HEK293 (cell line): ENCODE results near the gene ZNF514.

Experiments used
- CTCF ChIA-PET: fragments of 350-600 bp; formaldehyde crosslinking; extraction: SDS; loops from one replicate; lab custom pipeline; 2021; ENCODE audit warnings: antibody characterized with exemption; lab: Yijun Ruan, JAX
- POLR2A ChIA-PET: fragments of 300-600 bp; formaldehyde crosslinking; extraction: SDS; loops from one replicate; lab custom pipeline; 2020; ENCODE audit warnings: antibody characterized with exemption, inconsistent platforms; lab: Yijun Ruan, JAX
- H3K27ac ChIP-seq: fragments of 200-500 bp; sonication (Bioruptor generic); 2 replicates; pipeline ENCODE4 v1.5.1; 2014; ENCODE audit warnings: low read depth, low read length, control low read depth, inconsistent platforms; ENCODE audit errors: extremely low read depth
- H3K36me3 ChIP-seq, 2 experiments: fragments of 200-500 bp in 1 of 2; sonication (Bioruptor generic) in 1 of 2; 1 replicate in 1 of 2; 2 replicates in 1 of 2; pipeline ENCODE4 v1.5.1; 2014 to 2017; ENCODE audit warnings: inconsistent platforms in 2 of 2, low read length in 2 of 2; ENCODE audit not compliant: control insufficient read depth in 2 of 2, insufficient read depth in 1 of 2
- H3K4me1 ChIP-seq: fragments of 200-500 bp; sonication (Bioruptor generic); 2 replicates; pipeline ENCODE4 v1.5.1; 2014; ENCODE audit warnings: mild to moderate bottlenecking, low read length, inconsistent platforms; ENCODE audit not compliant: control insufficient read depth, insufficient read depth
- H3K4me3 ChIP-seq: 2 replicates; pipeline ENCODE4 v1.5.1; 2011; ENCODE audit warnings: low read depth, mild to moderate bottlenecking, control low read depth, low read length, moderate library complexity
- H3K9me3 ChIP-seq: fragments of 200-500 bp; sonication (Bioruptor generic); 2 replicates; pipeline ENCODE4 v1.5.1; 2014; ENCODE audit warnings: low read depth, low read length, inconsistent platforms; ENCODE audit not compliant: control insufficient read depth, insufficient read depth
- EGR2 ChIP-seq: fragments of 450-650 bp; formaldehyde crosslinking; IDR thresholded peaks from 2 replicates; pipeline ENCODE4 v1.5.1; 2016; ENCODE audit warnings: low read depth, missing biosample characterization, missing genetic modification characterization
- SCRT1 ChIP-seq: fragments of 450-650 bp; formaldehyde crosslinking; IDR thresholded peaks from 2 replicates; pipeline ENCODE4 v1.5.1; 2016; ENCODE audit warnings: missing biosample characterization, missing genetic modification characterization, borderline replicate concordance
- SCRT2 ChIP-seq: fragments of 450-650 bp; formaldehyde crosslinking; IDR thresholded peaks from 2 replicates; pipeline ENCODE4 v1.5.1; 2016; ENCODE audit warnings: missing biosample characterization, missing genetic modification characterization
- TRIM28 ChIP-seq: IDR thresholded peaks from 2 replicates; pipeline ENCODE4 v1.6.1; 2011; ENCODE audit warnings: low read length, control low read depth, borderline replicate concordance
- ZBTB20 ChIP-seq: fragments of 450-650 bp; formaldehyde crosslinking; IDR thresholded peaks from 2 replicates; pipeline ENCODE4 v1.5.1; 2016; ENCODE audit warnings: missing biosample characterization, missing genetic modification characterization
- ZBTB48 ChIP-seq: fragments of 450-650 bp; formaldehyde crosslinking; IDR thresholded peaks from 2 replicates; pipeline ENCODE4 v1.5.1; 2016; ENCODE audit warnings: missing biosample characterization, missing genetic modification characterization
- ZFHX2 ChIP-seq: fragments of 450-650 bp; formaldehyde crosslinking; conservative IDR thresholded peaks from 2 replicates; pipeline ENCODE4 v1.5.1; 2016; ENCODE audit warnings: missing biosample characterization, missing genetic modification characterization
- ZFP37 ChIP-seq: fragments of 450-650 bp; formaldehyde crosslinking; IDR thresholded peaks from 2 replicates; pipeline ENCODE4 v1.5.1; 2016; ENCODE audit warnings: missing biosample characterization, missing genetic modification characterization
- ZNF132 ChIP-seq: fragments of 450-650 bp; formaldehyde crosslinking; IDR thresholded peaks from 2 replicates; pipeline ENCODE4 v1.5.1; 2017; ENCODE audit warnings: missing biosample characterization, missing genetic modification characterization, borderline replicate concordance
- ZNF157 ChIP-seq: fragments of 450-650 bp; formaldehyde crosslinking; IDR thresholded peaks from 2 replicates; pipeline ENCODE4 v1.5.1; 2016; ENCODE audit warnings: missing biosample characterization, missing genetic modification characterization
- ZNF184 ChIP-seq: fragments of 450-650 bp; IDR thresholded peaks from 2 replicates; pipeline ENCODE4 v1.5.1; 2018; ENCODE audit warnings: missing biosample characterization, mild to moderate bottlenecking, missing genetic modification characterization
- ZNF223 ChIP-seq: fragments of 450-650 bp; formaldehyde crosslinking; IDR thresholded peaks from 2 replicates; pipeline ENCODE4 v1.5.1; 2016; ENCODE audit warnings: missing biosample characterization, missing genetic modification characterization
- ZNF23 ChIP-seq: fragments of 450-650 bp; formaldehyde crosslinking; IDR thresholded peaks from 2 replicates; pipeline ENCODE4 v1.5.1; 2016; ENCODE audit warnings: missing biosample characterization, missing genetic modification characterization, borderline replicate concordance
- ZNF423 ChIP-seq: fragments of 450-650 bp; formaldehyde crosslinking; IDR thresholded peaks from 2 replicates; pipeline ENCODE4 v1.5.1; 2016; ENCODE audit warnings: missing biosample characterization, missing genetic modification characterization
- ZNF501 ChIP-seq: fragments of 450-650 bp; formaldehyde crosslinking; IDR thresholded peaks from 2 replicates; pipeline ENCODE4 v1.5.1; 2016; ENCODE audit warnings: missing biosample characterization, missing genetic modification characterization
- ZNF677 ChIP-seq: fragments of 450-650 bp; IDR thresholded peaks from 2 replicates; pipeline ENCODE4 v1.5.0; 2018; ENCODE audit warnings: missing biosample characterization, mild to moderate bottlenecking, missing genetic modification characterization, moderate library complexity
- ZNF830 ChIP-seq: fragments of 450-650 bp; IDR thresholded peaks from 2 replicates; pipeline ENCODE4 v1.5.0; 2018; ENCODE audit warnings: missing biosample characterization, missing genetic modification characterization, low read depth, mild to moderate bottlenecking, moderate library complexity
- ZNF837 ChIP-seq: fragments of 450-650 bp; formaldehyde crosslinking; IDR thresholded peaks from 2 replicates; pipeline ENCODE4 v1.5.1; 2016; ENCODE audit warnings: missing biosample characterization, missing genetic modification characterization
- ZNF843 ChIP-seq: fragments of 450-650 bp; formaldehyde crosslinking; IDR thresholded peaks from 2 replicates; pipeline ENCODE4 v1.5.1; 2016; ENCODE audit warnings: missing biosample characterization, missing genetic modification characterization
- ZXDB ChIP-seq: fragments of 450-650 bp; formaldehyde crosslinking; IDR thresholded peaks from 2 replicates; pipeline ENCODE4 v1.5.1; 2016; ENCODE audit warnings: missing biosample characterization, missing genetic modification characterization
- TF ChIP-seq, protein P1 (sequence below): fragments of 450-650 bp; formaldehyde crosslinking; IDR thresholded peaks from 2 replicates; pipeline ENCODE4 v1.5.1; 2017; ENCODE audit warnings: missing biosample characterization, missing genetic modification characterization
- TF ChIP-seq, protein P2 (sequence below): fragments of 450-650 bp; formaldehyde crosslinking; IDR thresholded peaks from 2 replicates; pipeline ENCODE4 v1.5.1; 2017; ENCODE audit warnings: missing biosample characterization, missing genetic modification characterization
- TF ChIP-seq, protein P3 (sequence below): fragments of 450-650 bp; formaldehyde crosslinking; IDR thresholded peaks from 2 replicates; pipeline ENCODE4 v1.5.1; 2016; ENCODE audit warnings: missing biosample characterization, missing genetic modification characterization
- TF ChIP-seq, protein P4 (sequence below): fragments of 450-650 bp; formaldehyde crosslinking; IDR thresholded peaks from 2 replicates; pipeline ENCODE4 v1.5.1; 2016; ENCODE audit warnings: missing biosample characterization, missing genetic modification characterization
- TF ChIP-seq, protein P5 (sequence below): fragments of 450-650 bp; formaldehyde crosslinking; IDR thresholded peaks from 2 replicates; pipeline ENCODE4 v1.5.1; 2016; ENCODE audit warnings: missing biosample characterization, missing genetic modification characterization
- TF ChIP-seq, protein P6 (sequence below): fragments of 450-650 bp; IDR thresholded peaks from 2 replicates; pipeline ENCODE4 v1.5.1; 2018; ENCODE audit warnings: missing biosample characterization, mild to moderate bottlenecking, missing genetic modification characterization

ZNF514 gene

DNA sequence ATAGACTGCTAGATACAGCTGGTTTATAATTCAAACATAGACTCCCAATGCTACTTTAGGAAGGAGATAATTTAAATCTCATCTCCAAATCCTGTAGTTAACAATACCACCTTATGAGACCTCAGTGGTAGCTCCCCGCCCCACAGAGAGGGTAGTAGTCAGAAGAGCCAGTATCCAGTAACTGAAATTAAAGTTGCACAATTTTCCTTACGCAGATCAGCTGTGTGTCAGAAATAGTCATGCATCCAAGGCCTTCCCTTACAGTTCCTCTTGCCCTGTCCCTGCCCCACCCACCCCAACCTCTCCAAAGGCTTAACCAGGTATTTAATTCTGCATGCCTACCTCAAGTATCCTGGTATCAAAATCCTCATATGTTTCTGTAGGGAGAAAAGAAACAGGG is 53.6 kb downstream of the ZNF514 start:
- TF ChIP-seq ZNF157 (tag by site-specific recombination) = no peak
- TF ChIP-seq ZNF830 (tag by site-specific recombination) = no peak
- TF ChIP-seq ZNF501 (tag by site-specific recombination) = no peak
- no peak for TF ChIP-seq ZNF23
- TF ChIP-seq, protein P1, sequence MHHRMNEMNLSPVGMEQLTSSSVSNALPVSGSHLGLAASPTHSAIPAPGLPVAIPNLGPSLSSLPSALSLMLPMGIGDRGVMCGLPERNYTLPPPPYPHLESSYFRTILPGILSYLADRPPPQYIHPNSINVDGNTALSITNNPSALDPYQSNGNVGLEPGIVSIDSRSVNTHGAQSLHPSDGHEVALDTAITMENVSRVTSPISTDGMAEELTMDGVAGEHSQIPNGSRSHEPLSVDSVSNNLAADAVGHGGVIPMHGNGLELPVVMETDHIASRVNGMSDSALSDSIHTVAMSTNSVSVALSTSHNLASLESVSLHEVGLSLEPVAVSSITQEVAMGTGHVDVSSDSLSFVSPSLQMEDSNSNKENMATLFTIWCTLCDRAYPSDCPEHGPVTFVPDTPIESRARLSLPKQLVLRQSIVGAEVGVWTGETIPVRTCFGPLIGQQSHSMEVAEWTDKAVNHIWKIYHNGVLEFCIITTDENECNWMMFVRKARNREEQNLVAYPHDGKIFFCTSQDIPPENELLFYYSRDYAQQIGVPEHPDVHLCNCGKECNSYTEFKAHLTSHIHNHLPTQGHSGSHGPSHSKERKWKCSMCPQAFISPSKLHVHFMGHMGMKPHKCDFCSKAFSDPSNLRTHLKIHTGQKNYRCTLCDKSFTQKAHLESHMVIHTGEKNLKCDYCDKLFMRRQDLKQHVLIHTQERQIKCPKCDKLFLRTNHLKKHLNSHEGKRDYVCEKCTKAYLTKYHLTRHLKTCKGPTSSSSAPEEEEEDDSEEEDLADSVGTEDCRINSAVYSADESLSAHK = no peak
- TF ChIP-seq TRIM28 = no peak
- TF ChIP-seq ZNF132 (tag by site-specific recombination) = no peak
- TF ChIP-seq, protein P2, sequence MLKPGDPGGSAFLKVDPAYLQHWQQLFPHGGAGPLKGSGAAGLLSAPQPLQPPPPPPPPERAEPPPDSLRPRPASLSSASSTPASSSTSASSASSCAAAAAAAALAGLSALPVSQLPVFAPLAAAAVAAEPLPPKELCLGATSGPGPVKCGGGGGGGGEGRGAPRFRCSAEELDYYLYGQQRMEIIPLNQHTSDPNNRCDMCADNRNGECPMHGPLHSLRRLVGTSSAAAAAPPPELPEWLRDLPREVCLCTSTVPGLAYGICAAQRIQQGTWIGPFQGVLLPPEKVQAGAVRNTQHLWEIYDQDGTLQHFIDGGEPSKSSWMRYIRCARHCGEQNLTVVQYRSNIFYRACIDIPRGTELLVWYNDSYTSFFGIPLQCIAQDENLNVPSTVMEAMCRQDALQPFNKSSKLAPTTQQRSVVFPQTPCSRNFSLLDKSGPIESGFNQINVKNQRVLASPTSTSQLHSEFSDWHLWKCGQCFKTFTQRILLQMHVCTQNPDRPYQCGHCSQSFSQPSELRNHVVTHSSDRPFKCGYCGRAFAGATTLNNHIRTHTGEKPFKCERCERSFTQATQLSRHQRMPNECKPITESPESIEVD = no peak
- no peak for TF ChIP-seq SCRT1
- no peak for TF ChIP-seq ZFP37 (tag by site-specific recombination)
- TF ChIP-seq ZNF423 = no peak
- TF ChIP-seq, protein P3, sequence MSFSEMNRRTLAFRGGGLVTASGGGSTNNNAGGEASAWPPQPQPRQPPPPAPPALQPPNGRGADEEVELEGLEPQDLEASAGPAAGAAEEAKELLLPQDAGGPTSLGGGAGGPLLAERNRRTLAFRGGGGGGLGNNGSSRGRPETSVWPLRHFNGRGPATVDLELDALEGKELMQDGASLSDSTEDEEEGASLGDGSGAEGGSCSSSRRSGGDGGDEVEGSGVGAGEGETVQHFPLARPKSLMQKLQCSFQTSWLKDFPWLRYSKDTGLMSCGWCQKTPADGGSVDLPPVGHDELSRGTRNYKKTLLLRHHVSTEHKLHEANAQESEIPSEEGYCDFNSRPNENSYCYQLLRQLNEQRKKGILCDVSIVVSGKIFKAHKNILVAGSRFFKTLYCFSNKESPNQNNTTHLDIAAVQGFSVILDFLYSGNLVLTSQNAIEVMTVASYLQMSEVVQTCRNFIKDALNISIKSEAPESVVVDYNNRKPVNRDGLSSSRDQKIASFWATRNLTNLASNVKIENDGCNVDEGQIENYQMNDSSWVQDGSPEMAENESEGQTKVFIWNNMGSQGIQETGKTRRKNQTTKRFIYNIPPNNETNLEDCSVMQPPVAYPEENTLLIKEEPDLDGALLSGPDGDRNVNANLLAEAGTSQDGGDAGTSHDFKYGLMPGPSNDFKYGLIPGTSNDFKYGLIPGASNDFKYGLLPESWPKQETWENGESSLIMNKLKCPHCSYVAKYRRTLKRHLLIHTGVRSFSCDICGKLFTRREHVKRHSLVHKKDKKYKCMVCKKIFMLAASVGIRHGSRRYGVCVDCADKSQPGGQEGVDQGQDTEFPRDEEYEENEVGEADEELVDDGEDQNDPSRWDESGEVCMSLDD (tag by site-specific recombination) = no peak
- TF ChIP-seq ZBTB48 = no peak
- TF ChIP-seq ZFHX2 = no peak
- TF ChIP-seq, protein P4, sequence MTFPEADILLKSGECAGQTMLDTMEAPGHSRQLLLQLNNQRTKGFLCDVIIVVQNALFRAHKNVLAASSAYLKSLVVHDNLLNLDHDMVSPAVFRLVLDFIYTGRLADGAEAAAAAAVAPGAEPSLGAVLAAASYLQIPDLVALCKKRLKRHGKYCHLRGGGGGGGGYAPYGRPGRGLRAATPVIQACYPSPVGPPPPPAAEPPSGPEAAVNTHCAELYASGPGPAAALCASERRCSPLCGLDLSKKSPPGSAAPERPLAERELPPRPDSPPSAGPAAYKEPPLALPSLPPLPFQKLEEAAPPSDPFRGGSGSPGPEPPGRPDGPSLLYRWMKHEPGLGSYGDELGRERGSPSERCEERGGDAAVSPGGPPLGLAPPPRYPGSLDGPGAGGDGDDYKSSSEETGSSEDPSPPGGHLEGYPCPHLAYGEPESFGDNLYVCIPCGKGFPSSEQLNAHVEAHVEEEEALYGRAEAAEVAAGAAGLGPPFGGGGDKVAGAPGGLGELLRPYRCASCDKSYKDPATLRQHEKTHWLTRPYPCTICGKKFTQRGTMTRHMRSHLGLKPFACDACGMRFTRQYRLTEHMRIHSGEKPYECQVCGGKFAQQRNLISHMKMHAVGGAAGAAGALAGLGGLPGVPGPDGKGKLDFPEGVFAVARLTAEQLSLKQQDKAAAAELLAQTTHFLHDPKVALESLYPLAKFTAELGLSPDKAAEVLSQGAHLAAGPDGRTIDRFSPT (tag by site-specific recombination) = no peak
- no peak for TF ChIP-seq ZNF843 (tag by site-specific recombination)
- POLR2A ChIA-PET = no interaction called here

DNA sequence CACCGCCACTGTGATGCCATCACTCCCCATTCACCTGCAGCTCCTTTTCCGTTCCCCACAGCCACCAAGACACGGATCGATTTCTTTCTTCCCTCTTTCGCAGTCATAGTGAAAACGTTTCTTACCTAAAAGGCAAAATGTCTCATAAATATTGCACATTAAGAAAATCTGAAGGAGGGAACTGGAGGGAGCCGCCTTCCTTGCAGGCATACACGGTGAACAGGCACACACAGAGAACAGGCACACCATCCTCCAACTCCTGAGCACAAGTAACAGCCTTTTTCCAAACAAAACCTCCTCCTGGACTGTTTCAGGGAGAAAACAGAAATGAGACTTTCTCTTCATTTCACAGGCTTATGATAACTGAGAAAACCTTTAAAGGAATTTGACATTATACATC is 55.0 kb downstream of the ZNF514 start:
- Histone ChIP-seq H3K27ac (no peak overlapping the region), H3K36me3 (peaks cover 55 to 95% of the 10 kb centered on the region in 2 experiments)
- TF ChIP-seq, protein P5, sequence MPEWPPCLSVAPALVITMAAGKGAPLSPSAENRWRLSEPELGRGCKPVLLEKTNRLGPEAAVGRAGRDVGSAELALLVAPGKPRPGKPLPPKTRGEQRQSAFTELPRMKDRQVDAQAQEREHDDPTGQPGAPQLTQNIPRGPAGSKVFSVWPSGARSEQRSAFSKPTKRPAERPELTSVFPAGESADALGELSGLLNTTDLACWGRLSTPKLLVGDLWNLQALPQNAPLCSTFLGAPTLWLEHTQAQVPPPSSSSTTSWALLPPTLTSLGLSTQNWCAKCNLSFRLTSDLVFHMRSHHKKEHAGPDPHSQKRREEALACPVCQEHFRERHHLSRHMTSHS (tag by site-specific recombination) = no peak
- no peak for TF ChIP-seq ZXDB (tag by site-specific recombination)
- TF ChIP-seq ZNF837 (tag by site-specific recombination) = no peak
- no peak for TF ChIP-seq ZNF677 (tag by site-specific recombination)
- TF ChIP-seq EGR2 (tag by site-specific recombination) = no peak
- no peak for TF ChIP-seq ZBTB20
- TF ChIP-seq ZNF184 (tag by site-specific recombination) = no peak
- no peak for TF ChIP-seq SCRT1
- TF ChIP-seq SCRT2 (tag by site-specific recombination) = no peak
- no peak for TF ChIP-seq ZNF223 (tag by site-specific recombination)
- TF ChIP-seq, protein P6, sequence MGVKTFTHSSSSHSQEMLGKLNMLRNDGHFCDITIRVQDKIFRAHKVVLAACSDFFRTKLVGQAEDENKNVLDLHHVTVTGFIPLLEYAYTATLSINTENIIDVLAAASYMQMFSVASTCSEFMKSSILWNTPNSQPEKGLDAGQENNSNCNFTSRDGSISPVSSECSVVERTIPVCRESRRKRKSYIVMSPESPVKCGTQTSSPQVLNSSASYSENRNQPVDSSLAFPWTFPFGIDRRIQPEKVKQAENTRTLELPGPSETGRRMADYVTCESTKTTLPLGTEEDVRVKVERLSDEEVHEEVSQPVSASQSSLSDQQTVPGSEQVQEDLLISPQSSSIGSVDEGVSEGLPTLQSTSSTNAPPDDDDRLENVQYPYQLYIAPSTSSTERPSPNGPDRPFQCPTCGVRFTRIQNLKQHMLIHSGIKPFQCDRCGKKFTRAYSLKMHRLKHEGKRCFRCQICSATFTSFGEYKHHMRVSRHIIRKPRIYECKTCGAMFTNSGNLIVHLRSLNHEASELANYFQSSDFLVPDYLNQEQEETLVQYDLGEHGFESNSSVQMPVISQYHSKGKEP (tag by site-specific recombination) = no peak

More for the DNA sequence above, 53.6 kb downstream of the ZNF514 start:
- Histone ChIP-seq H3K4me1 (no peaks in the 10 kb centered on the region), H3K4me3 (no peak overlapping the region), H3K27ac (no peak overlapping the region), H3K9me3 (no peaks in the 10 kb centered on the region), H3K36me3 (peaks cover 51 to 95% of the 10 kb centered on the region in 2 experiments)
- CTCF ChIA-PET = interaction anchor here (2.2 kb wide), 1 partner anchor 9 kb away, joined by 14 read pairs; no protein-coding TSS in a partner anchor

More for the DNA sequence above, 55.0 kb downstream of the ZNF514 start:
- no peak overlapping the region for H3K4me3 ChIP-seq
- H3K4me1 ChIP-seq = no peaks in the 10 kb centered on the region
- no peaks in the 10 kb centered on the region for H3K9me3 ChIP-seq
- ChIA-PET POLR2A (no interaction called here), CTCF (interaction anchor here (1.7 kb wide), 1 partner anchor 11 kb away, joined by 5 read pairs; no protein-coding TSS in a partner anchor)
